ENCODE measurements around the gene SLC38A8.

SLC38A8 gene

GRCh38 chr16:84042308-84042878 is at the start of gene SLC38A8:
Gene SLC38A8 (minus strand): TSS chr16:84042795. CDS start chr16:84042157, 638 bp downstream.
- no peak for TF ChIP-seq CTCF (IDR thresholded peaks at IDR 0.05; ENCODE audit: low read depth, low read length, missing control alignments)
- no peak within 1 kb of the TSS for H3K4me3 ChIP-seq (ENCODE audit: low read depth, low read length)

GRCh38 chr16:84091460-84091859 is 48.9 kb upstream of the SLC38A8 start:
- no peak for TF ChIP-seq CTCF (IDR thresholded peaks at IDR 0.05; ENCODE audit: low read depth, low read length, missing control alignments)
- no peak for DNase-seq (ENCODE audit: low read depth)
- in situ Hi-C loops (cut with HindIII; ENCODE audit: low sequenced_read_pairs) = no loop called here

More at GRCh38 chr16:84042308-84042878, at the start of gene SLC38A8:
- DNase-seq (ENCODE audit: low read depth) = no peak
- in situ Hi-C loops (cut with HindIII; ENCODE audit: low sequenced_read_pairs) = no loop called here

GRCh38 chr16:84090211-84090610 is 47.6 kb upstream of the SLC38A8 start:
- no peak for DNase-seq (ENCODE audit: low read depth)
- TF ChIP-seq CTCF (IDR thresholded peaks at IDR 0.05; ENCODE audit: low read depth, low read length, missing control alignments) = no peak
- no peak overlapping the region for H3K4me3 ChIP-seq (ENCODE audit: low read depth, low read length)
- in situ Hi-C loops (cut with HindIII; ENCODE audit: low sequenced_read_pairs) = no loop called here

More at GRCh38 chr16:84091460-84091859, 48.9 kb upstream of the SLC38A8 start:
- H3K4me3 ChIP-seq (ENCODE audit: low read depth, low read length) = no peak overlapping the region

- TF ChIP-seq CTCF (IDR thresholded peaks at IDR 0.05; ENCODE audit: low read depth, low read length, missing control alignments) = no peak
- no peak overlapping the region for H3K4me3 ChIP-seq (ENCODE audit: low read depth, low read length)
- DNase-seq (ENCODE audit: low read depth) = no peak
- in situ Hi-C loops (cut with HindIII; ENCODE audit: low sequenced_read_pairs) = loop anchor here (5.0 kb wide), 1 partner anchor 48 kb away; no protein-coding TSS in a partner anchor
These were observed 46.2 kb upstream of the SLC38A8 start for GRCh38 chr16:84088695-84089395.

- H3K4me3 ChIP-seq (ENCODE audit: low read depth, low read length) = no peak overlapping the region
- in situ Hi-C loops (cut with HindIII; ENCODE audit: low sequenced_read_pairs) = loop anchor here (5.0 kb wide), 1 partner anchor 50 kb away; no protein-coding TSS in a partner anchor
- TF ChIP-seq CTCF (IDR thresholded peaks at IDR 0.05; ENCODE audit: low read depth, low read length, missing control alignments) = no peak
- DNase-seq (ENCODE audit: low read depth) = no peak
These were observed 45.0 kb upstream of the SLC38A8 start for GRCh38 chr16:84087466-84088151.

- DNase-seq (ENCODE audit: low read depth) = no peak
- no peak overlapping the region for H3K4me3 ChIP-seq (ENCODE audit: low read depth, low read length)
- in situ Hi-C loops (cut with HindIII; ENCODE audit: low sequenced_read_pairs) = loop anchor here (5.0 kb wide), 1 partner anchor 50 kb away; no protein-coding TSS in a partner anchor
- TF ChIP-seq CTCF (IDR thresholded peaks at IDR 0.05; ENCODE audit: low read depth, low read length, missing control alignments) = no peak
These were observed 44.4 kb upstream of the SLC38A8 start for GRCh38 chr16:84087001-84087400.
